GM08714 (cell line): ENCODE results near the gene TMIE.

Source experiments
- H3K4me3 ChIP-seq: fragments of 200-500 bp; sonication (Bioruptor generic); 2 replicates; pipeline ENCODE4 v1.5.1; 2014; ENCODE audit warnings: mild to moderate bottlenecking, low read length, inconsistent platforms
- ZNF274 ChIP-seq: IDR thresholded peaks from 2 replicates; pipeline ENCODE4 v1.6.1; 2012; ENCODE audit warnings: mild to moderate bottlenecking, low read depth, low read length

Gene TMIE

GRCh38 chr3:46705022-46705530 lies 3.9 kb downstream of the TMIE start:
- H3K4me3 ChIP-seq = no peak overlapping the region
- no peak for TF ChIP-seq ZNF274

GRCh38 chr3:46705751-46706552 lies 4.8 kb downstream of the TMIE start:
- no peak overlapping the region for H3K4me3 ChIP-seq
- TF ChIP-seq ZNF274 = no peak

- TF ChIP-seq ZNF274 = no peak
- no peak overlapping the region for H3K4me3 ChIP-seq
These were observed 5.8 kb downstream of the TMIE start for GRCh38 chr3:46706771-46707582.

- no peak overlapping the region for H3K4me3 ChIP-seq
- TF ChIP-seq ZNF274 = no peak
These were observed 6.4 kb downstream of the TMIE start for GRCh38 chr3:46707601-46708011.

GRCh38 chr3:46708401-46709156 lies 7.4 kb downstream of the TMIE start:
- no peak for TF ChIP-seq ZNF274
- H3K4me3 ChIP-seq = no peak overlapping the region

GRCh38 chr3:46709157-46709654 lies 8.0 kb downstream of the TMIE start:
- no peak for TF ChIP-seq ZNF274
- no peak overlapping the region for H3K4me3 ChIP-seq

- no peak for TF ChIP-seq ZNF274
- no peak overlapping the region for H3K4me3 ChIP-seq
These were observed 8.5 kb downstream of the TMIE start for GRCh38 chr3:46709721-46710120.

GRCh38 chr3:46710229-46710628 lies 9.0 kb downstream of the TMIE start:
- no peak overlapping the region for H3K4me3 ChIP-seq
- no peak for TF ChIP-seq ZNF274

- no peak for TF ChIP-seq ZNF274
- no peak overlapping the region for H3K4me3 ChIP-seq
These were observed 9.6 kb downstream of the TMIE start for GRCh38 chr3:46710671-46711295.

- no peak overlapping the region for H3K4me3 ChIP-seq
- TF ChIP-seq ZNF274 = no peak
These were observed 10.1 kb downstream of the TMIE start for GRCh38 chr3:46711305-46711704.

- H3K4me3 ChIP-seq = no peak overlapping the region
- TF ChIP-seq ZNF274 = no peak
These were observed 10.6 kb downstream of the TMIE start for GRCh38 chr3:46711760-46712159.

GRCh38 chr3:46712191-46713049 lies 11.2 kb downstream of the TMIE start:
- H3K4me3 ChIP-seq = no peak overlapping the region
- no peak for TF ChIP-seq ZNF274
